NCI-H2107 treated with DMSO at 0.1 percent for 48 hours (cell line): Measurements from ENCODE around the gene PEX16.

Experiments used
- DNase-seq: peaks from one replicate; lab custom pipeline; 2025; ENCODE audit not compliant: unreplicated experiment; lab: John Stamatoyannopoulos, UW

The PEX16 gene

DNA sequence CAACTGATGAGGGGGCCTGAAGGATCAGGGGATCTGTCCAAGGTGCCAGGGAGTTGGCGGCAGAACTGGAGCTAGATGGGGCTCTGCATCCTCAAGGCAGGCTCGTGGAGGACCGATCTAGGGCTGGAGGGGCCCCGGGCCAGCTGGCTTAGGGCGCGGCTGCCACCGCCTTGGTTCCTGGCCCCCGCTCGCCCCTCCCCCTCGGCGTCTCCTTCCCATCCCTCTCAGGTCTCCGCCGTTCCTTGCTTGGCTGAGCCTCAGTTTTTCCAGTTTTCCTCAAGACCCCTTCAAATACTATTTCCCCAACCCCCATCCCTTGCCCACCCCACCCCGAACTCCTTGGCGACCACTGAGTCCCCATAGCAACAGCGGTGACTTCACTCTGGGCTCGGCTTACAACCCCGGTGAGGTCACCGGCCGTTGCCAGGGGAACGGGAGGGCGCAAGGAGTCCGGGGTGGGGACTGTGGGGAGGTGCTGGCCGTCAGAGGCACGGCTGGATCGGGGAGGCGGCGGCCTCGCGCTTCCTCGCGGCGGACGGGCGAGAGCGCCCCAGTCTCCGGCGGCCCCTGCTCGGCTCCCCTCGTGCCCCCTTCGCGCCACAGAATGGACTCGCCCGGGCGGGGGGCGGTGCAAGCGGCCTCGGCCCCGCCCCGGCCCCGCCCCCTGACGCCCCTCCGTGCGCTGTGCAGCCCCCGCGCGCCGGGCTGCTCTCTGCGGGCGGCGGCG is 18.1 kb downstream of the PEX16 start:
- DNase-seq = peak; percentile 56

GRCh38 chr11:45899086-45899447 is 18.6 kb downstream of the PEX16 start:
- no peak for DNase-seq

GRCh38 chr11:45897556-45897955 is 20.1 kb downstream of the PEX16 start:
- no peak for DNase-seq

DNA sequence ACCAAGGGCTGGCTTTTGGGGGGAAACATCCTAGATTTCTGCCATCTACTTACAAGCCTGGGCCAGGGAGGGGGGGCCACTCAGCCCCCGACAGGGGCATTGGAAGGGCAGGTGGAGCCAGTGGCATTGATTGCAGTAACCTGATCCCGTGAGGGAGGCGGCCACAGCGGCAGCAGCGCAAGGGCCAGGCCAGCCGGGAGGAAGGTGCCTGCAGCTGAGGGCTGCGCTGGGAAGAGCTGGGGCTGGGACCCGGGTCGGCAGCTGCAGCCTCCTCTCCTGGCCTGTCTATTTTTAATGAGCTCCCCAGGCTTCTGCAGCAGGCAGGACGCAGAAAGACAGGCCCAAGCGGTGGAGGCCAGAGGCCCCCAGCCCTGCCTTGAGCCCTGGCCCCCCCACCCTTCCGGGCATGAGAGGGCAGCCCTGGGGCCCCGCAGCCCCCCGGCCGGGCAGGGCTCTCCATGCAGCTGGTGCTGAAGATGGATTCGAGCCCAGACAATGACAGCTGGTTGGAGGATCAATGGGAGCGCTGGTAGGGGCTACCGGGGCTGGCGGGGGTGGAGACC is 21.2 kb downstream of the PEX16 start:
- DNase-seq = peak; percentile 78

DNA sequence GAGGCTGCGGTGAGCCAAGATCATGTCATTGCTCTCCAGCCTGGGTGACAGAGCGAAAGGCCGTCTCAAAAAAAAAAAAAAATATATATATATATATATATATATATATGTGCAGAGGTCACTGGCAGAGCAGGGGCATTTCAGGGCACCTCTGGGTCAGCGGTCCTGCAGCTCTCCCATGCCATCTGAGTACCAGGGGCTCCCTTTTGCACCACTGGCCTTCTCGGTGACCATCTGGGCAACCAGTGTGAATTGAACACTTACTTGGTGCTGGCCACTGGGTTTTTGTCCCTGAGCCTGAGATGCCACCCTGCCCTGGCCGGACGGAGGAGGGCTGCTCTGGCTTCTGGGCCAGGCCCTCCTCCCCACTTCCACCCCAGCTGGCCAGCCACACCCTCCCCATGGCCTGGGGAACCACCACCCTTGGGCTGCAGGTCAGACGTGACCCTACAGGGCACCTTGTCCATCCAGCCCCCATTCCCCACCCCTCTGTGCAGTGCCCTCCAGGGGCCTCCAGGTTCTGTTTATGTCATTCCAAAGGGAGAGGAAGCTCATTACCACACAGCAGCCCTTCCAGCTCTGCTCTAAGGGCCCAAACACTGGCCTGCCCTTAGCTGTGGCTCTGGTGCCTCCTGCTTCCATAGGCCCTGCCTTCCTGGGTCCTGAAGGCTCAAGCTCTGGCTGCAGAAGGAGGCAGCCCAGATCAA is 22.0 kb downstream of the PEX16 start:
- no peak for DNase-seq

- no peak for DNase-seq
Measured at GRCh38 chr11:45894555-45895247, 23.0 kb downstream of the PEX16 start.

GRCh38 chr11:45892856-45893255 is 24.8 kb downstream of the PEX16 start:
- DNase-seq = peak; percentile 29

- no peak for DNase-seq
Measured at GRCh38 chr11:45890886-45891550, 26.7 kb downstream of the PEX16 start.

DNA sequence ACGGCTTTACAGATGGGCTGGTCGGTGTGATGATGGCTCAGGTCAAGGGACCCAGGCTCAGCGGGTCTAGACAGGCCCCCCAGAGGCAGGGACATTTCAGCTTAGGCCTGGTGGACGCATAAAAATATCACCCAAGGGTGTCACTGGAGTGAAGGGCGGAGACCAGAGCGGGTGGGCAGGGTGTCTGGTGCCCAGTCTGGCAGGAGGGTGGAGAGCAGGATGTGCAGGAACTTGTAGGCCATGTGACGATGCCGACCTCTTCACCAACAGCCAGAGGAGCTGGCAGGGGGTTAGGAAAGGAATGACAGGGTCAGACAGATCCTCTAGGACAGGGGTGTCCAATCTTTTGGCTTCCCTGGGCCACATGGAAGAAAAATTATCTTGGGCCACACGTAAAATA is 27.7 kb downstream of the PEX16 start:
- no peak for DNase-seq

GRCh38 chr11:45889555-45889954 is 28.1 kb downstream of the PEX16 start:
- no peak for DNase-seq

DNA sequence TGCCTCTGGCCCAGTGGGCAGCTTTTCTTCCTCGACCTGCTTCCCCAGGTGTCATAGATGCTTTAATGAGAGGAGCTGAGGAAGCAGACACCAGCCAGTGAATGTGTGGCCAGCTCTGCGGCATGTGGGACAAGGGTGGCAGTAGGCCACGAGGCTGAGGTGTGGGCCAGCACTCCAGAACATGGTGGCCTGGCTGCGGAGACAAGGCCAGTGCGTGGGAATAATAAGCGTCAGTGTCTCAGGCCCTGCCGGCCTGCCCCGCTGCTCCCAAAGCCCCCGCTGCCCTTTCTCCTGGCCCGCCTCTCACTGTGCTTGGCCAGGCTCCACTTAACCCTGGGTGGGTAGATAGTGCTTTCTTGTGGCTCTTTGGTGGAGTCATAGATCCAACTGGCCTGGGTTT is 30.1 kb downstream of the PEX16 start:
- no peak for DNase-seq

DNA sequence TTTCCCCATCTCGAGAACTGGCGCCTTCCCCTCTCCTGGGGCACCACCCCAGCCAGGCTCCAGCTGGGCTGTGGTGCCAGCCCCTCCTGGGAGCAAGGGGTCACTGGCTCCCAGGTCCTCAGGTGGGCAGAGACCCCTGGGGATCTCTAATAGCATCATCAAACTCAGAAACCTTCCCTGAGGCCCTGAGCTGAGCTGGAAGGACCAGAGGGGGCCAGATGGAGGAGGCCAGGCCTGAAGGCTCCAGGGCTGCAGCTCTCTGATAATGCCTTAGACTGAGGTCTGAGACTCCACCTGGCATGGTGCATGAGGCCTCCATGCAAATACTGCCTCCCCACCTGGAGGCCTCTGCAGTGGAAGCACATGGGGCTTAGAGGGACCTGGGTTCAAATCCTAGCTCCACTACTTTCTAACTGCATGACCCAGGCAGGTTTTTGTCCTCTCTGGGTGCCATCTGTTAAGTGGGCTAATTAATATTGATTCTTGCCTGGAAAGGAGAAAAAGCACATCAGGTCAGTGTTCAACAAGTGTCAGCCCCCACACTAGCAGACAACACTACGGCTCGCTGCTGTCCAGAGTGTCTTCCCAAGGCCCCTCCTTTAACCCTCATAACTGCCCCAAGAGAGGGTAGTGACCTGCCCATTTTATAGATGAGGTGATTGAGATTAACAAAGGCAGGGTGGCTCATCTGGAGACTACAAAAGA is 30.7 kb downstream of the PEX16 start:
- DNase-seq = no peak

- DNase-seq = no peak
Measured at GRCh38 chr11:45885921-45886721, 31.6 kb downstream of the PEX16 start.

- peak; percentile 37 for DNase-seq
Measured at GRCh38 chr11:45885274-45885920, 32.3 kb downstream of the PEX16 start, which contains the start of gene MAPK8IP1. MAPK8IP1 (plus strand) TSS chr11:45885651; CDS start chr11:45885821, 170 bp downstream.

GRCh38 chr11:45884596-45885185 is 33.0 kb downstream of the PEX16 start:
- no peak for DNase-seq

DNA sequence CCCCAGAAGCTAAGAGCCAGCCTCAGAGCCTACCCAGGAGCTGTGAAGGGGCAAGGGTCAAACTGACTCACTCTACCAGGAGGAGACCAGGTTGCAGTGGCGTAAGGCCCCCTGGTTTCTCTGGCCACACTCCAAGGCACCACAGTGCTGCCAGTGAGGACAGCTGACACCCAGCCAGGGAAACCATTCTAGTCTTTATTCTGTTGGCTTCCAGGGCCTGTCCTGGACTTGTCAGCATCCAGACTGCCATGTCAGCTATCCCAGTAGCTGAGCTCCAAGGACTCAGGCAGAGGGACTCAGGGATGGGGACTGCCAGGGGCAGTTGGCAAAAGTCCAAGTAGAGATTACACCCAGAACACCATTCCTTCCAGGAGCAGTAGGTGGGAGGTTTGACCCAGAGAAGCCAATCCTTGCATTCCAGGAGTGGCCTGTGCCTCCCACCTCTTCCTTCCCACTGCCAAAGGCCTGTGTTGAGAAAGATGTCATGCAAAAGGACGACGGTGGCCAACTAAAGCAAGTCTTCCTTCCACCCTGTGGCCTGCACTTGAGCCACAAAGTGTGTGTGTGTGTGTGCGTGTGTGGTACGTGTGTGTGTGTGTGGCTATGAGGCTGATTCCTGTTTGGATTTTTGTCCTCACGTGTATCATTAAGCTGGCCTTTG is 35.8 kb downstream of the PEX16 start:
- no peak for DNase-seq

GRCh38 chr11:45880772-45881570 is 36.7 kb downstream of the PEX16 start:
- DNase-seq = no peak
